DMS 273 (cell line): ENCODE results near the gene ZNF383.
"Not testable (repeated sequence)": the region's sequence is repeated elsewhere in the genome, so short reads cannot be mapped to it uniquely, and the experiment has no call there.

Source experiments
- DNase-seq: peaks from one replicate; lab custom pipeline; 2025; ENCODE audit not compliant: unreplicated experiment; lab: John Stamatoyannopoulos, UW

ZNF383 gene

GRCh38 chr19:37292998-37293939 lies 75.3 kb downstream of the ZNF383 start:
- DNase-seq = not testable (repeated sequence)

- not testable (repeated sequence) for DNase-seq
These were observed 76.2 kb downstream of the ZNF383 start for GRCh38 chr19:37294246-37294645.
